Transverse colon (tissue), 4 donors: ENCODE data around the gene HOXD1.

Experiments used
- POLR2A ChIP-seq: fragments of 450-650 bp; IDR thresholded peaks from one replicate; pipeline ENCODE4 v1.6.1; 2016; ENCODE audit warnings: antibody characterized with exemption, mild to moderate bottlenecking, moderate library complexity
- POLR2AphosphoS5 ChIP-seq, 3 donors: sonication (generic); formaldehyde crosslinking; IDR thresholded peaks; one replicate each; pipeline ENCODE4 v1.6.1; 2016; ENCODE audit warnings: antibody characterized with exemption in 3 of 3
- TF ChIP-seq, protein P1 (sequence below), 5 experiments: fragments of 200-600 bp in 3 of 5; fragments of 450-650 bp in 2 of 5; sonication (generic) in 3 of 5; IDR thresholded peaks; 1 replicate in 2 of 5; 2 replicates in 3 of 5; pipeline ENCODE4 v1.5.1; 2016 to 2017; ENCODE audit warnings: antibody characterized with exemption in 5 of 5, inconsistent platforms in 3 of 5, mild to moderate bottlenecking in 2 of 5, moderate library complexity in 1 of 5

DNA sequence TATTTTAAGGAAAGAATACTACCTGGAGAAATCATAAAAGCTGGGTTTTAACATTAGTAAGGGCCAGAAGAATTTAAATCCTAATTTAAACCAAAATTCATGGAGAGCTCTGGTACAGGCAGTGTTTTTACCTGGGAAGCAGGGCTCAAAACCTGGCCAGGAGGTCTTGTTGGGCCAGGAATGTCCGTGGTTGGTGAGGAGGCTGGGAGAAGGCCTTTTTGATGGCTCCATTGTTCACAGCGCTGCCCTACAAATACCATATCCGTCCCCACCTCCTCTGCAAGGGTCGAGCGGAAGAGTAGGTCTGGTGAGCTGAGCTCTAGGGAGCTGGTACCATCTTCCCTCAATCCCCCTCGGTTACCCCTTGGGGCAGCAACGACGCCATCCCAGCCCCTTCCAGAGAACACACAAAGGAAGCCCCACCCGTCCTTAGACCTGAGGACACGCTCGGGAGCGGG, 10.9 kb upstream of the HOXD1 start:
- TF ChIP-seq, protein P1, sequence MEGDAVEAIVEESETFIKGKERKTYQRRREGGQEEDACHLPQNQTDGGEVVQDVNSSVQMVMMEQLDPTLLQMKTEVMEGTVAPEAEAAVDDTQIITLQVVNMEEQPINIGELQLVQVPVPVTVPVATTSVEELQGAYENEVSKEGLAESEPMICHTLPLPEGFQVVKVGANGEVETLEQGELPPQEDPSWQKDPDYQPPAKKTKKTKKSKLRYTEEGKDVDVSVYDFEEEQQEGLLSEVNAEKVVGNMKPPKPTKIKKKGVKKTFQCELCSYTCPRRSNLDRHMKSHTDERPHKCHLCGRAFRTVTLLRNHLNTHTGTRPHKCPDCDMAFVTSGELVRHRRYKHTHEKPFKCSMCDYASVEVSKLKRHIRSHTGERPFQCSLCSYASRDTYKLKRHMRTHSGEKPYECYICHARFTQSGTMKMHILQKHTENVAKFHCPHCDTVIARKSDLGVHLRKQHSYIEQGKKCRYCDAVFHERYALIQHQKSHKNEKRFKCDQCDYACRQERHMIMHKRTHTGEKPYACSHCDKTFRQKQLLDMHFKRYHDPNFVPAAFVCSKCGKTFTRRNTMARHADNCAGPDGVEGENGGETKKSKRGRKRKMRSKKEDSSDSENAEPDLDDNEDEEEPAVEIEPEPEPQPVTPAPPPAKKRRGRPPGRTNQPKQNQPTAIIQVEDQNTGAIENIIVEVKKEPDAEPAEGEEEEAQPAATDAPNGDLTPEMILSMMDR (IDR thresholded peaks at IDR 0.05) = no peak
- TF ChIP-seq POLR2A (no peak), POLR2AphosphoS5 (IDR thresholded peaks at IDR 0.05) (no peak)
